ENCODE measurements around the gene CDH9.
"Not testable (repeated sequence)": the region's sequence is repeated elsewhere in the genome, so short reads cannot be mapped to it uniquely, and the experiment has no call there.

The CDH9 gene

DNA sequence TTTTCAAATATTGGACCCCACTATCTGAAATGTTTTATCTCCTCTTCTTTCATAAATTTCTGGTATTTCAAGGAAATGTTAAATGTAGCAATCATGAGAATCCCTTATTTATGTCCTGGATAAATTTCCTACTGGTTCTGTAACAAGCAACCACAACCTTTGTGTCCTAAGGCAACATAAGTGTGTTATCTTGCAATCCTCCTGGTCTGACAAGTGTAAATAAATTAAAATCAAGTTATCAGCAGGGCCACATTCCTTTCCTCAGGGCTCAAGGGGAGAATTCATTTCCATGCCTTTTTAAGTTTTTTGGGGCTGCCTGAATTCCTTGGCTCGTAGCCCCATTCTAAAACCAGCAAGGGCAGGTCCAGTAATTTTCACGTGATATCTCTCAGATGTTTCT, 83.2 kb downstream of the CDH9 start:
- no peak for DNase-seq (ENCODE audit: low spot score)

DNA sequence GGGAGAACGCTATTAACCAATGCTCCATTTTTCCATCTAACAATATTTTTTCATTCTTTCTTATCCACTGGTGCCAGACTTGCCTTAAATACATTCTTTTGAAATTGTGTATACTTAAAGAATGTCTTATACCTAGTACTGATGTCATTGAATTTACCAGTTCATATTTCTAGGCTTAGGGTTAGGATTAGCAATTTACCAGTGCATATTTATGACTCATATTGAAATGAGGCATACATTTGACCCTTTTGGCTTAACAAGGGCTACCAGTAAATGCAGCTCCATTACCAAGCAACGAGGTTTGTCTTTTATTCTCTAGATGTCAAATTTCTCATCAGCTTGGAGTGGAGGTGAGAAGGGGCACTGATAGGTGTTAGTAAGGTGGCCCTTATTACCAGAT, 89.5 kb downstream of the CDH9 start:
- DNase-seq (ENCODE audit: low spot score), result no peak

DNA sequence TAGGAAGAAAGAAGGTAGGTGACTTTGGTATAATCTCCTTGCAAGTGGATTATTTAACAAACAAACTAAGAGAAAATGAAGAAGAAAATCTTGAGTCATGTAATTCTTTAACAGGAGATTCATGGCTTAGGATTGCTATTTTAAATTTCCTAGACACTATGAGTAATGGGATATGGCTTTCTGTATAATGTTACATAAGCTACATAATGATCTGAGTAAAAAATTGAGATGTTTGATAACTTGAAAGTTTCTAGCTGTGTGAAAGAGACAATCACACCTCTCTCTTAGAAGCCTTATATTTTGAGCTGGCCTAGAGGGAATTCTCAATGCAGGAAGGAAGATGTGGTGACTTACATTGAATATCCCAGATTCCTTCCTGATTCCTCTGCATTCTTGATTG, 92.5 kb downstream of the CDH9 start:
- DNase-seq (ENCODE audit: low spot score), result no peak

DNA sequence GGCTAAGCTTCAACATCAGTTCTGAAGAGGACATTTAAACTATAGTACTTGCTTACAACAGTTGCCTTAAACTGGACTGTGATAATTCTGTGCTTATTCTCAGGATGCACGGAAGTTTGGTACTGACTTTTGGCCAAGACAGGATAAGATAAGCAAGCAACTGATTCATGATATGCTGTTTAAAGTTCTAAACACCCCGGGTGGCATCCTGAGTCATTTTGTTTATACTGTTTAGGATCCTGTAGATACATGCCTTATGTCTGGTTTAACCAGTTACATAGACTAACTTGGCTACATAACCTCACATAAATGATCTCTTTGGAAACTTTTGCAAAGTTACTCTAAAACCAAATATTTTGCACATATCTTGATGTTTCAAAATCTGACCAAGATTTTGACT, 95.9 kb downstream of the CDH9 start:
- no peak for DNase-seq (ENCODE audit: low spot score)

DNA sequence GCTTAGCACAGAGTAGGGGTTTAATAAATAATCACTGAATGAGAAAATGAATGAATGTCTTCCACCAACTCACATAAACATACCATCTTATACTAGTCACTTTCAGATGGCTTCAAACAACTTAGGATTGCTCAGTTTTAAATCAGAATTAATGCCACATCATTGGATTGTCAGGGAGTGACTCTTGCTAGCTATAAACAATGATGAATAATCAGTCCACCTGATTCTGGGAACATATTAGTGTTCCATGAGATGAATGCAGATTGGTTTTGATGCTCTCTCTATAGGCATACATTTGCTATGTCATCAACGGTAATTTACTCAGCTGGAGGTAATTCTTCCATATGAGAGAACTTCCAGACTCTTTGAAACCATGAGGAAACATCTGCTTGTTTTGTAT, 97.4 kb downstream of the CDH9 start:
- DNase-seq (ENCODE audit: low spot score), result no peak

DNA sequence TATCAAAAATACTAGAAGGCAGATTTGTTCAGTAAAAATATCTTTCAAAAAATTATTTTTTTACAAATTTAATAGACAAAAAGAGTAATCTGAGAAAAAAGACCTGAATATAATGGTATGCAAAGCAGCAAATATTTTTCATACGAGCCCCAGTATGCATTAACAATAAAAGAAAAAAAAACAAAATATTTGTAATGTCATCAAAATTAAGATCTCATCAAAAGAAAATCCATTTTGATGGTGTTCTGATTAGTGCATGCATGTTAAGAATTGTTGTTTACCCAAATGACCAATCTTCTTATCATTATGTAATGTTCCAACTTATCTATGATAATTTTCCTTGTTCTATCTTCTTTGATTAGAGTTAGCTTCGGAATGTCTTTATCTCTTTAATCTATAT, 106.1 kb downstream of the CDH9 start:
- DNase-seq (ENCODE audit: low spot score), result no peak

DNA sequence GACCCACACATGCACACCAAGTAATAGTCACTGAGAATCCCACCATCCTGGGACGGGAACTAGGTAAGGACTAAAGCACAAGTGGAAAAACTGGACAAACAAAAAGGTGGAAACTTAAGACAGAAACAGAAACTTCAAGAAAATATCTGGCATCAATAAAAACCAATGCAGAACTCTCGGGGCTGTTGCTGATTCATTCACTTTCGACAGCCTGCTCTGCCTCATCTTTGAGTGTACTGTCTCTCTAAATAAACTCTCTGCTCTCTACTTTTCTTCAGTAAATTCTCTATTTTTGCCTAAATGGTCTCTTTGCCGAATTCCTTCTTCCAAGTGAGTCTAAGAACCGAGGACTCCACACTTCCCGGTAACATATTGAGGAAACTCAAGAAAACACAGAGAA, 116.9 kb downstream of the CDH9 start:
- DNase-seq (ENCODE audit: low spot score), result no peak

DNA sequence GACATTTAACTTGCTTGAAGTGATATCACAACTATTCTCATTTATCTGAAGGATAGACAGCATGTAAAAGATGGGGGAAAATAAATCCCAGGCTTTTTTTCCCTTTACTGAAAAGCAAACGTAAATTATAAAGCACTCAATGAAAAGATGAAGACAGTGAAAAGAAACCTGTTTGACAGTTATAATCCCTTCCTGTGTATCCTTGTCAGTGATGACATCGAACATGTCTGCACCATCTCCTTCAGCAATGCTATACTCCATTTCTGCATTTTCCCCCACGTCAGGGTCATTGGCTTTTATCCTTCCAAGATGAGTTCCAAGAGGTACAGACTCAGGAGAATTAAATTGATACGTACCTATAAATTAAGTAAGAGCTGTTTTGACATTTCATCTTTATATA, 134.9 kb downstream of the CDH9 start:
- no peak for DNase-seq (ENCODE audit: low spot score)

DNA sequence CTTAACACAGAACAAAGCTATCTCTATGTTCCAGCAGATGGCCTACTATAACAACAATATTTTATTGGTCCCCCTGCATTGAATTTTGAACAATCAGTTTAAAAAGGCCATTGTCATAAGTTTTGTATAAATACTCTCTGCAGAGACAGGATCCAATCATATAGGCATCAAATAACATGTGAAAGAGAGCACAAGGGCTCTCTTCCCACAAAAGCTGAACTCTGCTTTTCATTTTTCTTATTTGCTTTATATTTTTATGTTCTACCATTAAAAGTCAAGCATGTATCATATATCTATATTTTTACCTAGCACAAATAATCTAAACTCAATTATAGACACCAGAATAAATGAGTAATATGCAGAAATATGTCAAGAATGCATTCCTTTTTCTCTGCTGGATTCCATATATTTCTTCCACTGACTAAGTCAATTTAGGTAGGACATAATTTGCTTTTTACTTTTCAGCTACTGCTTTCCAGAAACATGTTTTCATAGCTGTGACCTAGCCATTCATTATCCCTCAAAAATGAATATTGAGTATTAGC, 143.6 kb downstream of the CDH9 start:
- no peak for DNase-seq (ENCODE audit: low spot score)

DNA sequence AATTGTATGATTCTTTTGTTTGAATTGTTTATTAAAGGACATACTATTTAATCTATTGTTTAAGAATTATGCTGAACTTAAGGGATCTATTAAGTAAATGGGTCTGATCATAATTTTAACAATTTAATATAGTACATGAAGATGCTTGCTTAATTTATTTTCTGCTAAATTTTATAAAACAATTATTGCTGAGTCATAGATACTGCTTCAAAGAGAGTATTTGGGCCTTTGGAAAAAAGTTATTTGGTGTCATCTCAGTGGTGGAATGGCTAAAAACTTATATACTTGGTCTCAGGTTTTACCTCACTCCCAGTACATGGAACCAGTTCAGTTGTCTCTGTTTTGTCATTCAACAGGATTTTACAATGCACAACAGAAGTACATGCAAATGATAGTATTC, 145.3 kb downstream of the CDH9 start:
- no peak for DNase-seq (ENCODE audit: low spot score)

DNA sequence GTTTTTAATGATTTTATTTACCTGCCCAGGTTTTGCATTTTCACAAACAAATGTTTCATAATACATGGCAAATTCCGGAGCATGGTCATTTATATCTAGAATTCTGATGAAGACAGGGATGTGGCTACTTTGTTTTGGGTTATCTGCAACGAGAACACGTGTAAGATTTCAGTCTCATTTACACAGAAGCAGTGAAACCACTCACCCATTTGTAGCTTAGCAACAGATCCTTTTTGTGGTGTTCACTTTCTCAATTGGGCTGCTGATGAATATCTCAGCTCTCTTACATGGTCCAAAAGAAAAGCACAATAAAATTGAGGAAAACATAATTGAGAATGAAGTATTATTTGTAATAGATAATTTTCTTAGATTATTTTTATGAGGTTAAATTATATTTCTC, 148.6 kb downstream of the CDH9 start:
- DNase-seq (ENCODE audit: low spot score), result no peak

DNA sequence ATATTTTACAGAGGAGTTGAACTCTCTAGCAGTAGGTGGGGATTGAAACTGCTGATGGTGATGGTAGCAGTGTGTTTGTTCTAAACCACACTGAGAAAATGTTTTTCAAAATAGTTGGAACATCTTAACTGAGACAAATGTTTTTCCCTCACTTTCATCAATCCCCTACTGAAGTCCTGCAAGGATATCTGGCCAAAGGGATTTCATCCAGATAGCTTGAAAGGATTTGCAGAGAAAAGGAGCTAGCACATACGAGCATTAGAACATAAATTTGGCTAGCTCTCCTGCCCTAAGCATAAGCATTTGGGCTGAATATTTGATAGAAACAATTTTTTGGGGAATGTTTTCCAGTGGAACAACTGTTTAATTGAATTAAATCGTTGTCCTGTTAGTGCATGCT, 153.9 kb downstream of the CDH9 start:
- DNase-seq (ENCODE audit: low spot score), result no peak

DNA sequence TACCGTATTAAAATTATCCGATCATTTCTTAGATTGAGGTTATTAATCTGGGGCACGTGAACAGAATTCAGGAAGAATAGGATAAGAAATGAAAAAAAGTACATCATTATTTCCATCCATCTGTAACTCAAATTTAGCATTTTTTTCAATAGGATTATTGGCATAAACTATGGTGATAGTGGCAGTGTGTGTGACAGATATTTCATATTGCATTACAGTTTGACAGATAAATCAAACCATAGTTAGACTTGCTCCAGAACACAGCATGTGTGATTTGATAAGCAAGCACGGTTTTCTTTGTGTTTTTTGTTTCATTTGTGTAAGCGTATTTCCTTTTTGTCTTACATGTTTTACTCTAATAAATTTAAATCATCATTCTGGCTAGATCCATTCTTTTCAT, 155.0 kb downstream of the CDH9 start:
- no peak for DNase-seq (ENCODE audit: low spot score)

DNA sequence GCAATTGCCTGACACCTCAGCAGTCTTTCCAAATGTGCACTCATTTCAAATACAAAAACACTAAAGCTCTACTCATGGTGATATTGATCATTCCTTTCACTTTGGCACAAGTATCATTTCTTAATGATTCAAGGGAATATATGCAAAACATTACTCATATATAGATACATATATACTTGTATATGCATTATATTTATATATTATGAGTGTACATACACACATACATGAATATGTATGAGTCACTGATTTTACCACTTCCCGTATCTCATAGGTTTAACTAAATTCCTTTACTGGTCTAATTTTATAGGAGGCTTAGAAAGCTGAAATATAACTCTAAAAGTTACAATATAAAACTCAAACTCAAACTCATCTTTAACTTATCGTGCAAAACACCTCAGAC, 156.5 kb downstream of the CDH9 start:
- DNase-seq (ENCODE audit: low spot score), result no peak

DNA sequence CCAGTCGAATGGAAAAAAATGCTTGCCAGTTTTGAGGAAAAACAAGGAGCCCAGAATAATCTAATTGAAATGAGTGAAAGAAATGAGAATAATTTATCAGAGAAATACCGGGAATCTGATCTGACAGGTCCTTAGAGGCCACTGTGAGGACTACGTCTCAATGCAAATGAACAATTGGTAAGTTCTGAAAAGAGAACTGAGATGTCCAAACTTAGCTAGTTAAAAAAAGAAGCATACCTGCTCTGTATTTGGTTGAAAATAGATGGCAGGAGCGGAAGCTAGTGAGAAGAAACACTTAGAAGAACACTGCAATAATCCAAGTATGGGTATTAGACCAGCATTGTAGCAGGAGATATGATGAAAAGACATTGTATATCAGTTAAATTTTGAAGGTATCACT, 161.2 kb downstream of the CDH9 start:
- no peak for DNase-seq (ENCODE audit: low spot score)

DNA sequence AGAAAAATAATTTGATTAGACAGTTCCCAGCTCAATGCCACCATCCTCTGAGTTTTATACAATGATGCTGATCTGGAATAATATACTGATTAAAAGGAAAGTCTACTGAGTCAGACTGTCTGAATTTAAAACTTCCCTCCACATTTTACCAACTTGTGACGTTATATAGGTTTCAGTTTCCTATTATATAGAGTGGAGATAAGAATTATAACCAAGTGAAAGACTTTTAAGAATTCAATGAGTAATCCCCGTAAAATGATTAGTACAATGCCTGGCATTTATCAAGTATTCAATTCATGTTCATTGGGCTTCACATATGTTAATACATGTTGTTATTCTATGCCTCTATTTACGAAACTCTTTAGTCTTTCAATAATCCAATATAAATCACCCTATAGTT, 166.0 kb downstream of the CDH9 start:
- no peak for DNase-seq (ENCODE audit: low spot score)

DNA sequence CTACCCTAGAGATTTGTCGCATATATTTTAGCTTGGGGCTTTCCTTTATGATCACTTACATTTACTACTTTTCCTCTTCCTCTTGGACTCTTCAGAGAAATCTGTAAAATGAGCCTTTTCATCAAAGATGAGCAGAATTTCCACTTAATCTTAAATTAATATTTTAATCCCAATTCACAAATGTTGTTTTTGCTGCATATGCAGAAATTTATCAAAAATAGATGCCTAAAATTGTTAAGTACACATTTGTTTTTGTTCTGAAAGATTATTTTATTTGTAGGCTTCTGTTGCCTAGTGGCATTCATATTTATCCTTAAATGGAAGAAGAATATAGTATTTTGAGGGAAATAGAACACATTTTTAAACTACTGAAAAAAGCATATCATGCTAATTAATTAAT, 168.6 kb downstream of the CDH9 start:
- DNase-seq (ENCODE audit: low spot score), result no peak

DNA sequence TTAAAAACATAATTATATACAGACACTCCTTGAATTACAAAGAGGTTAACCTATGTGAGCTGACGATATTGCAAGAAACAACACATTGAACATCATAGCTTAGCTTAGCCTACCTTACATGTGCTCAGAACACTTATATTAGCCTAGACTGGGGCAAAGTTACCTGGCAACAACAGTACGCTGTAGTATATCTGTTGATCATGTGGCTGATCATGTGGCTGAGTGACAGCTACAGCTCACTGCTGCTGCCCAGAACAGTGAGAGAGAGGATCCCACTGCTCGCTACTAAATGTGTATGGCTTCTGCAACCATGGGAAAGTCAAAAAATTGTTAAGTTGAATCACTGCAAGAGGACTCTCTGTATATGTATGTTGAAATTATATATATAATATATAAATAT, 169.9 kb downstream of the CDH9 start:
- no peak for DNase-seq (ENCODE audit: low spot score)

DNA sequence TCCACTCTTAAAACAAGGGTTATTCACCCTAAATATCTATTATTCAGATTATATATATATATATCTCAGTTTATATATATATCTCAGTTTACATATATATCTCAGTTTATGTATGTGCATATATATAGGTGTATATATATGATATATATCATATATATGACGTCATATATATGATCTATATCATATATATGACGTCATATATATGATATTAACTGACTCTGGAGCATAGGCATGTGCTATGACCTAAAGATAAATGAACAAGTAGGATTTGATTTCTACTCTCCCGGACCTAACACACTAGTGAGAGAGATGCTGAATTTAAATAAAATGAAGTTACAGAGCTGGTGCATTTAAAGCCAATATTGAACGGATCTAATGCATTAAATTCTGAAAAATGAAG, 174.3 kb downstream of the CDH9 start:
- DNase-seq (ENCODE audit: low spot score), result no peak

DNA sequence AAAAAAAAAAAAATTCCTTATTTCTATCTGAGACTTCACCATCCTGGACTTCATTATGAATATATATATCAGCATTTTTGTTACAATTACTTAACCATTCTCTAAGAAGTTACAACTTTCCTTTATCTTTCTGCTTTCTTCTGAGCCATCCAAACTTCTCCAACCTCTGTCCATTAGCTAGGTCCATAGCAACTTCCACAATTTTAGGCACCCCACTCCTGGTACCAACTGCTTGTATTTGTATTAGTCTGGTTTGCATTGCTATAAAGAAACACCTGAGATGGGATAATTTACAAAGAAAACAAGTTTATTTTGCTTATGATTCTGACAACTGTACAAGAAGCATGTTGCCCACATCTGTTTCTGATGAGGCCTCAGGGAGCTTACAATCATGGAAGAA, 182.1 kb downstream of the CDH9 start:
- DNase-seq (ENCODE audit: low spot score), result no peak

DNA sequence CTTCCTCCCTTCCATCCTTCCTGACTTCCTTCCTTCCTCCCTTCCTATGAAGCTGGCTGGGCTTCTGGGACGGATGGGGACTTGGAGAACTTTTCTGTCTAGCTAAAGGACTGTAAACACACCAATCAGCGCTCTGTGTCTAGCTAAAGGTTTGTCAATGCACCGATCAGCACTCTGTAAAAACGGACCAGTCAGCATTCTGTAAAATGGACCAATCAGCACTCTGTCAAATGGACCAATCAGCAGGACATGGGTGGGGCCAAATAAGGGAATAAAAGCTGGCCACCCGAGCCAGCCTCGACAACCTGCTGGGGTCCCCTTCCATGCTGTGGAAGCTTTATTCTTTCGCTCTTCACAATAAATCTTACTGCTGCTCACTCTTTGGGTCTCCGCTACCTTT, 185.9 kb downstream of the CDH9 start:
- DNase-seq (ENCODE audit: low spot score), result not testable (repeated sequence)

DNA sequence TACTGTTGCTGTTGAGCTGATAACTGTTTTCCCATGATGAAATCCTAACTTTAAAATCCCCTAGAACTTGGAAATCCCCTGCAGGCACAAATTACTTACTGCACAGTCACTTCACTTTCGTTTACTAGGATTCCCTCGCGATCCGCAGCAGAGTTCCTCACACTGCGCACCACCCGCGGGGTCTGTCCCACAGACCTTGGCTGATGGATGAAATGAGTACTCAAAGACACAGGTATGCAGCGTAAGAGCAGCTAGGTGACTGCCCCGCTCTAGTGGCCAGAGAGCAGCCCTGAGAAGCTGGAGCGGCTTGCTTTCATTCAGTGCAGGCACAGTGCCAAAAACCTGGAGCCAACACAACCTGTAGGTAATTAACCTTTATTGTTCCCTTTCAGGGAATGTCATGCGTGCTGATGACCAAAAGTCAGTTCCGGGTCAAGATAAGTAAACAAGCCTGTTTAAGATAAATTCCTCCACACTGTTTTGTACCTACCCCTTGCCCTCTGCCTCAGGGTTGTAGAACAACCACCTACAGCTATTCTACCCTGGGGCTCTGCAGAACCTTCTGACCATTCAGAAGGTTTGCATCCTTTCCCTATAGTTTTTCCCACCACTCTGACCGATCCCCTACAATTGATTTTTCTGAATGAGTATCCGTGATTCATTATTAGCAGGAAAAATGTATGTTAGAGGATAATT, 191.2 kb downstream of the CDH9 start:
- DNase-seq (ENCODE audit: low spot score), result no peak

DNA sequence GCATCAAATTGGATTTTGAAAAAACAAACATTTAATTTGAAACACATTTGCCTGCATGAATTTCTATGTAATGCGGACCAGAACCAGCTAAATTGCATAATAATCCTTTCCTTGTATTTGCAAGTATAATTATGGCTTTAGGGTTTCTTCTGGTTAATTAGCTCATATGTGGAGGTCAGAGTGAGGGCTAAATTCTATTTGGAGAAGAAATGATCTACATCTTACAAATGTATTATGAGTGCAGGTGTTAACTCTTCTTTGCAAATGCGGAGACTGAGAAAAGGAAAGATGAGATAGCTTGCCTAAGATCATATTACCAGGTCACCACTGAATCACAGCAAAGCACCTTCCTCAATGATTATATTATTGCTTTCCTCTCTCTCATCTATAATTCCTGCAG, 194.7 kb downstream of the CDH9 start:
- DNase-seq (ENCODE audit: low spot score), result no peak

DNA sequence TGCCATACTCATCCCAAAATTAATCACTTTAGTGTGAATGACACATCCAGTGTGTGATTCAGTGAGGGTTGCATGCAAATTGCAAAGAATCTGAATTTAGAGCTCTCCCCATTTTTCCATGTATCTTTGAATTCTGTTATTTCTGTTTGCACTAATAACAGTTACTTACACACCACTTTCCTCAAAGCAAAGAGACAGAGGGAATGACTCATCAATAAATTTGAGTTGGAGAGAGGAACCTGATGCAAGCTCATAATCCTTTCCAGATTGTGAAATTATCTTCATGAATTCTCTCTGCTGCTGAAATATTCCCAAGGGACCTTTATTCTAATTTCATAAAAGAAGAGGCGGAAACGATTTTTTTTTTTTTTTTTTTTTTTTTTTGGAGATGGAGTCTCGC, 204.8 kb downstream of the CDH9 start:
- no peak for DNase-seq (ENCODE audit: low spot score)

Measured in AG08396 (cell line).